ENCODE data around the gene GAS7.
"Not testable (repeated sequence)": the region's sequence is repeated elsewhere in the genome, so short reads cannot be mapped to it uniquely, and the experiment has no call there.

The GAS7 gene

GRCh38 chr17:10045871-10046658 is 152.3 kb downstream of the GAS7 start:
- no peak for DNase-seq

- DNase-seq: no peak
These were observed 155.7 kb downstream of the GAS7 start for GRCh38 chr17:10042589-10043244.

- no peak for DNase-seq
These were observed 156.4 kb downstream of the GAS7 start for GRCh38 chr17:10041916-10042588.

- no peak for DNase-seq
These were observed 157.2 kb downstream of the GAS7 start for GRCh38 chr17:10041287-10041612.

GRCh38 chr17:10036511-10037061 is 161.8 kb downstream of the GAS7 start:
- no peak for DNase-seq

GRCh38 chr17:10035885-10036284 is 162.5 kb downstream of the GAS7 start:
- no peak for DNase-seq

GRCh38 chr17:10034719-10035475 is 163.5 kb downstream of the GAS7 start:
- no peak for DNase-seq

- DNase-seq: no peak
These were observed 164.4 kb downstream of the GAS7 start for GRCh38 chr17:10033959-10034358.

GRCh38 chr17:10033449-10033848 is 165.0 kb downstream of the GAS7 start:
- no peak for DNase-seq

- no peak for DNase-seq
These were observed 166.1 kb downstream of the GAS7 start for GRCh38 chr17:10032118-10032852.

- DNase-seq: no peak
These were observed 166.8 kb downstream of the GAS7 start for GRCh38 chr17:10031606-10032005.

- no peak for DNase-seq
These were observed 167.3 kb downstream of the GAS7 start for GRCh38 chr17:10031127-10031526.

GRCh38 chr17:10029129-10029528 is 169.3 kb downstream of the GAS7 start:
- no peak for DNase-seq

GRCh38 chr17:10025976-10026901 is 172.2 kb downstream of the GAS7 start:
- DNase-seq: no peak

- no peak for DNase-seq
These were observed 173.2 kb downstream of the GAS7 start for GRCh38 chr17:10025224-10025623.

- DNase-seq: no peak
These were observed 176.0 kb downstream of the GAS7 start for GRCh38 chr17:10022416-10022815.

GRCh38 chr17:10021272-10021984 is 177.0 kb downstream of the GAS7 start:
- no peak for DNase-seq

GRCh38 chr17:10019941-10020451 is 178.4 kb downstream of the GAS7 start:
- no peak for DNase-seq

- DNase-seq: no peak
These were observed 179.9 kb downstream of the GAS7 start for GRCh38 chr17:10018461-10018891.

GRCh38 chr17:10016958-10017570 is 181.3 kb downstream of the GAS7 start:
- DNase-seq: not testable (repeated sequence)
